Measurements from ENCODE around the gene LIPC. TPM values are rescaled to one million over a fixed set of nuclear protein-coding genes. Genes with fewer than 3 reads are reported as not detected.
A peak's percentile ranks its signal among the peaks of the same experiment; 100 is the strongest.

Gene LIPC
- total RNA-seq, 2 donors from 2014 or later: 0.52 to 0.59 TPM

GRCh38 chr15:58558777-58559176 lies 127.0 kb downstream of the LIPC start:
- H3K4me1 ChIP-seq: no peaks in the 10 kb centered on the region
- no peak for DNase-seq (ENCODE audit: low spot score)
- H3K27ac ChIP-seq: no peak overlapping the region
- TF ChIP-seq CTCF (IDR thresholded peaks at IDR 0.05): no peak
- H3K9me3 ChIP-seq: no peaks in the 10 kb centered on the region
- H3K4me3 ChIP-seq: no peak overlapping the region
- no peaks in the 10 kb centered on the region for H3K27me3 ChIP-seq
- H3K36me3 ChIP-seq: no peaks in the 10 kb centered on the region

- no peaks in the 10 kb centered on the region for H3K27me3 ChIP-seq
- no peaks in the 10 kb centered on the region for H3K4me1 ChIP-seq
- DNase-seq (ENCODE audit: low spot score): no peak
- no peaks in the 10 kb centered on the region for H3K9me3 ChIP-seq
- H3K27ac ChIP-seq: no peak overlapping the region
- no peak overlapping the region for H3K4me3 ChIP-seq
- no peak for TF ChIP-seq CTCF (IDR thresholded peaks at IDR 0.05)
- no peaks in the 10 kb centered on the region for H3K36me3 ChIP-seq
These were observed 128.3 kb downstream of the LIPC start for GRCh38 chr15:58559904-58560588.

GRCh38 chr15:58561321-58561720 lies 129.5 kb downstream of the LIPC start:
- Histone ChIP-seq H3K4me1 (no peaks in the 10 kb centered on the region), H3K9me3 (no peaks in the 10 kb centered on the region), H3K27me3 (no peaks in the 10 kb centered on the region), H3K27ac (no peak overlapping the region), H3K4me3 (no peak overlapping the region), H3K36me3 (no peaks in the 10 kb centered on the region)
- DNase-seq (ENCODE audit: low spot score): no peak
- no peak for TF ChIP-seq CTCF (IDR thresholded peaks at IDR 0.05)

GRCh38 chr15:58562135-58562534 lies 130.3 kb downstream of the LIPC start:
- no peak overlapping the region for H3K4me3 ChIP-seq
- TF ChIP-seq CTCF (IDR thresholded peaks at IDR 0.05): no peak
- H3K4me1 ChIP-seq: no peaks in the 10 kb centered on the region
- no peaks in the 10 kb centered on the region for H3K27me3 ChIP-seq
- no peaks in the 10 kb centered on the region for H3K36me3 ChIP-seq
- no peaks in the 10 kb centered on the region for H3K9me3 ChIP-seq
- H3K27ac ChIP-seq: no peak overlapping the region
- peak; percentile 11 for DNase-seq (ENCODE audit: low spot score)

GRCh38 chr15:58564981-58565380 lies 133.2 kb downstream of the LIPC start:
- no peak overlapping the region for H3K27ac ChIP-seq
- no peak for DNase-seq (ENCODE audit: low spot score)
- H3K36me3 ChIP-seq: no peaks in the 10 kb centered on the region
- no peak overlapping the region for H3K4me3 ChIP-seq
- no peak for TF ChIP-seq CTCF (IDR thresholded peaks at IDR 0.05)
- H3K27me3 ChIP-seq: no peaks in the 10 kb centered on the region
- H3K9me3 ChIP-seq: peaks cover 0 to 4% of the 10 kb centered on the region in 2 donors
- no peaks in the 10 kb centered on the region for H3K4me1 ChIP-seq

GRCh38 chr15:58565619-58566018 lies 133.8 kb downstream of the LIPC start:
- Histone ChIP-seq H3K4me1 (no peaks in the 10 kb centered on the region), H3K9me3 (peaks cover 0 to 4% of the 10 kb centered on the region in 2 donors), H3K36me3 (no peaks in the 10 kb centered on the region), H3K27me3 (no peaks in the 10 kb centered on the region), H3K4me3 (no peak overlapping the region), H3K27ac (no peak overlapping the region)
- DNase-seq (ENCODE audit: low spot score): no peak
- TF ChIP-seq CTCF (IDR thresholded peaks at IDR 0.05): no peak

Measured in right atrium auricular region (tissue), 2 donors.